ENCODE results near the gene SLC45A2.

- no peak for TF ChIP-seq EZH2 (IDR thresholded peaks at IDR 0.05; ENCODE audit: borderline replicate concordance, insufficient read depth, low read length, poor library complexity, severe bottlenecking)
- no peak for TF ChIP-seq MXI1 (conservative IDR thresholded peaks at IDR 0.05; ENCODE audit: poor library complexity, severe bottlenecking)
- no peak for TF ChIP-seq CTCF (IDR thresholded peaks at IDR 0.05; ENCODE audit: poor library complexity, severe bottlenecking)
- TF ChIP-seq TAF1 (IDR thresholded peaks at IDR 0.05; ENCODE audit: low read depth) = no peak
- TF ChIP-seq REST (IDR thresholded peaks at IDR 0.05; ENCODE audit: borderline replicate concordance) = no peak
- no peak for TF ChIP-seq EP300 (conservative IDR thresholded peaks at IDR 0.05; ENCODE audit: poor library complexity, severe bottlenecking)
- TF ChIP-seq SMC3 (conservative IDR thresholded peaks at IDR 0.05; ENCODE audit: poor library complexity) = no peak
Observed at GRCh38 chr5:33944543-33945132, 39.9 kb downstream of the SLC45A2 start.

Data from neural cell (in vitro differentiated cells).